GM19438 (cell line): ENCODE results near the gene MOCS3.

ENCODE experiments used
- ATAC-seq: cut with Tn5 transposase; IDR thresholded peaks from one replicate; pipeline ENCODE4 v1.9.1; 2021; ENCODE audit warnings: low read depth; ENCODE audit not compliant: unreplicated experiment

MOCS3 gene

GRCh38 chr20:50958615-50959542 is at the start of gene MOCS3:
MOCS3 (plus strand) TSS chr20:50958818; CDS start chr20:50958843, 25 bp downstream.
- ATAC-seq: peak; percentile 69

DNA sequence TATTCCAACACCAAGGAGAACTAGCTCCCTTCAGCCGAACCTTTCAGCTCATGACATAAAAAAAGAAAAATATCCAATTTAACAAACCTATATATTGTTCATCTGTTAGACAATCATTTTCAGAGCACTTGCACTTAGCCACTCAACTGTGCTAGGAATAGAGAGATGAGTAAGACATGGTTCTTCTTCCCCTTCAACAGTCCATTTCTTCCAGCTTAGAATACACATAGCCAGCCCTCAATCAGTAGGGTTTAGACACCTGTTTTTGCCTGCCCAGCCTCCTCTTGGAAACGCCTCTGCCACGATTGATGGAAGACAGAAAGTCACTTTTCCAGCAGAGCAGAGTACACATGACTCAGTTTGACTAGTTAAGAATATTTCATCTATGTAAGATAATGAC is 49.2 kb upstream of the MOCS3 start:
- no peak for ATAC-seq

GRCh38 chr20:50911030-50911429 is 47.6 kb upstream of the MOCS3 start:
- ATAC-seq: no peak

- ATAC-seq: no peak
Observed at GRCh38 chr20:50911716-50912115, 46.9 kb upstream of the MOCS3 start.

- no peak for ATAC-seq
Observed at GRCh38 chr20:50913690-50914375, 44.8 kb upstream of the MOCS3 start.

DNA sequence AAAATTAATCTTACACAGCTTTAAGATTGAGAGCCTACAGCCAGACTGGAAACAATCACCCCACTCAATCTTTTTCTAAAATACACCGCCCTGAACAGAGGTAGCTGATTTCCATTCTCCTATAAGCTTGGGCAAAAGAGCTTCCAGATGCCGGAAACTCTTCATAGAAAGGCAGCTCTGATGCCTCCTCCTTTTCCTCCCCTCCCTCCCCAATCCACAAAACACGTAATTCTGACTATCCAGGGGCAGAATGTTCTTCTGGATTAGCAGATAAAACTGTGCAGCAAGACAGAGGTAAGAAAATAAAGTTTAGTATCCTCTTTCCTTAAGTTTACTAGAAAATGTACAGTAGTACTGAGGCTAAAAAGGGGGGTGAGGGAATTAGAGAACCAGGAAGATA is 43.2 kb upstream of the MOCS3 start:
- no peak for ATAC-seq

- ATAC-seq: no peak
Observed at GRCh38 chr20:50916257-50916656, 42.4 kb upstream of the MOCS3 start.

GRCh38 chr20:50916934-50917333 is 41.7 kb upstream of the MOCS3 start:
- ATAC-seq: no peak

GRCh38 chr20:50918403-50918802 is 40.2 kb upstream of the MOCS3 start:
- no peak for ATAC-seq

DNA sequence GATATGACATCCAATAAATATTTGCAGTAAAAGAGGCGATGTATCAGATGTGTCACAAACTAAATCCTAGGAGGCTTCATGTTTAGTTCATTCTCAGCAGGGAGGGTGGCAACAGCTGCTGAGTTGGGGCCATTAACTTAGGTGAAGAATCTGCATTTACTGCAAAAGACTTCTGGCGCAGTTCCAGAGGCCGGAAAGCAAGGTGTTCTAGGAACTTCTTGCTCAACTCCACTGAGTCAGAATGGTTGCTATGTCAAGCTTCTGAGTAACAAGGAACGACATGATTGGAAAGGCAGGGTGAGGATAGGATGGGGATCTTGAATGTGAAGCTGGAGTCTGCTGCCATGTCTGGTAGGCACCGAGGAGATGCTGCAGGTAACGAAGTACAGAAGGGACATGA is 39.1 kb upstream of the MOCS3 start:
- no peak for ATAC-seq

- ATAC-seq: no peak
Observed at GRCh38 chr20:50920997-50921396, 37.6 kb upstream of the MOCS3 start.

DNA sequence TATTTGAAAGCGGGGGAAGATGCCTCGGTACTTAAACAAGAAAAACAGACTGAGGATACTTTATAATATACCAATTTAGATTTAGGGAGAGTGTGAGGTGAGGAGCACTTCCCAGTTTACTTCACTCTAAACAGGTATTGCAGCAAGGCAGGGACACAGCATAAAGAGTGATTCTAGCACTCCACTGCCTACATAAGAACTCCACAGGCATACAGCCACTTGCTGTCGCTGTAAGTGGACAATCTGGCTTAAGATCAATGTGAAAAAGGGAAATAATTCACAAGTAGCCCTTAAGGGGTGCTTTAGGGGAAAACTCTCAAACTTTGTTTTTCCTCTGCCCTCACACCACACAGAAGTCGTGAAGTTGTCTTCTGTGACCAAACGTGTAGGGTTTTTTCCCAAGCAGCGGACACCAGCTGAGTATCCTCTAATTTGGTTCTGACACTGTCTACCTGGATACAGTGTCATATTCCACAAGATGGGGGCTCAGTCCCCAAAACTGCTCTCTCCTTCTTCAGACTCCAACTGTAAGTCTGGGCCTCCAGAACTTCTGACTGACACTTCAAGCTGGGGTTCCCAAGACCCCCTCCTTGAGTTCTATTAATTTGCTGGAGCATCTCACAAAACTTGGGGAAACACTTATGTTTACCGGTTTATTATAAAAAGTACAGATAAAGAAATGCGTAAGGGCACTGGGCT is 36.7 kb upstream of the MOCS3 start:
- ATAC-seq: no peak

DNA sequence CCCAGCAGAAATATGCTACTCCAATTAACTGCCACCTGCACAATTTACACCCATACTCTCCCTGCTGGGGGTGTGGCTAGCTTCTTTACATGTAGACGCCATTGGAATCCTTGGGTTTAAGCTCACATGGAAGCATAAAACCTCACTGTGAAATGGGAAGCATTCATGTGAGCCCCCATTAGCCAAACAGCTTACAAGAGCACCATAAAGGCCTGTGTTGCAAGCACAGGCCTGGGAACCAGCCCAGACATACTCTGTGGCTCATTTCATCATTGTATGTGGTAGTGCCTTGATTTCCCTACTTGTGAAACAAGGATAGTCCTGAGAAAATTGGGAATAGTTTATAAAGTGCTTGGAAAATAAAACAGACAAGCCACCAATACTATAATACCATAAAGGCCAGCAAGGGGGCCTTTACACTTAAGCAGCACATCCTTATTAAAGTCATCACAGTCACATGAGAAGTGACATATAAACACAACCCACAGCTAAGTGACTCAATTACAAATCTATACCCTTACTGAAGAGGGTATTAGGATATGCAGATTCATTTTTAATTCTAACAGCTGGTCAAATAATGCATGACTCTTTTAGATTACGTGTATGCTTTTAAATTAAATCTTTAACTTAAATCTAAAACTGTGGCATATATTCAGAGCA is 34.2 kb upstream of the MOCS3 start:
- ATAC-seq: no peak

DNA sequence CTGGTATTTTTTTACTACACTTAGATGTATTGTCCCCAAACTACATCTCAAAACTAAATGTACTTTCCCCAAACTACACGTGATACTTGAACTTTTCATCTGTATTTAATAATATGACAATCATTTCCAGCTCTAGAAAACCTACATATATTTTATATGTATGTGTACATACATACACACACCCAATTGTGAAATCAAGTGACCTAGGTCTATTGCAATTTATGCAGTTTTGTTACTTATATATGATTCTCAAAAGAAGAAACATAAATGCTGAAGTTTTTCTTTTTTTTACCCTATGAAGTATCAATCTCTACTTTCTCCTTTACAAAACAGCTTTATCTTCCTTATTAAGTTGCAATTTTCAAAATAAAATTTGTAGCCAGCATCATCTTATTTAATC is 32.1 kb upstream of the MOCS3 start:
- no peak for ATAC-seq

DNA sequence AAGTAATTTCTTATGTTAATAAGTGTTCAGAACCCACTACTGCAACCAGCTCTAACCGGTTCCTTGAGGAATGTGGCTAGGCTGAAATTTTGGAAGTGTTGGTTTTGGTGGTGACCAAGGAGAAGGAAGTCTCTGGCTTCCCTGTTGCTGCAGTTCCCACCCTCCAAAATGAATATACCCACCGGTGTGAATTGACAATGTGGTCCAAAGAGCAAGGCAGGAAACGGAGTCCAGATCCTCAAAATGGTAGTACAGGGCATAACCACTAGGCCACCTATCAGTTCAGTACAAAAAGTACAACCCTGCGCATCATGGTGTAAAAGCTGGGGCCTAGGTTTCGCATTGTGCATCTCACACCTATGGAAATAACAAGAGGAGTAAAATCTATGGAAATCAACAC is 30.1 kb upstream of the MOCS3 start:
- ATAC-seq: no peak

GRCh38 chr20:50929299-50930138 is 29.1 kb upstream of the MOCS3 start:
- ATAC-seq: peak; percentile 57

DNA sequence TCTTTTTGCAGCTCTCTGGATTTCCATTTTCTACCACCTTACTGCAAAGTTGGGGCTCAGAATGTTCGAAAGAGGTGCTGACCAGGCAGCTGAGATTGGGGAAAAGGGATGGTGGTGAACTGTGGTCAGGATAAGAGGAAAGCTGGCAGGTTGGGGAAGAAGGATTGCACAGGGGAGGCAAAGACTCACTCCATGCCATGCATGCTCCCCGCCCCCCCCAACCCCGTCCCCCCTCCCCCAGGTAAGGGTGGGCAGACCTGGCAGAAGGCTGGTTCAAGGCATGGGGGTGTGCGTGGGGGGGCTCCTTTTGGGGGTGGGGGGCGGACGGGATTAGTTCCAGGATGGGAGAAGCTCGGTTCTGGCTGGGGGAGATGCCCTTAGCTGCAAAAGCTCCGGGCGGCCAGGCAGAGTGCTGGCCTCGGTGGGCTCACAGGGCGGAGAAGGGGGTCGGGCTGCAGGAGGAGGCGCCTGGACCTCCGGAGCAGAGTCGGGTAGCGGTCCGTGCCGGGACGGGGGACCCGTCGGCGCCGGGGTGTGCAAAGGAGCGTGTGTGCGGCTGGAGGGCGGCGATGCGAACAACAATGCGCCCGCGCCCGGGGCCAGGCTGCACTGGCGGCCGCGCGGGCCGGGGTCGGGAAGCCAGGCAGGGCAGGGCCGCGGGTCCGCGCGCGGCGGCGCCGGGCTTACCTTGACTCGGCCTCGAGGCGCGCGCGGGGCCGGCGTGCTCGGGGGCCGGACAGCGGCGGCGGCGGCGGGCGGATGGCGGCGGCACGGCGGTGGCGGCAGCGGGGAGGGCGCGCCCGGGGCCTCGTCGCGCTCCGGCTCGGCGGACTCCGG is 28.3 kb upstream of the MOCS3 start:
- ATAC-seq: peak; percentile 3

GRCh38 chr20:50930976-50931305 is 27.7 kb upstream of the MOCS3 start:
- ATAC-seq: peak; percentile 16
